ENCODE measurements around the gene PPP2R3C.
"Not testable (repeated sequence)": the region's sequence is repeated elsewhere in the genome, so short reads cannot be mapped to it uniquely, and the experiment has no call there.

Gene PPP2R3C

DNA sequence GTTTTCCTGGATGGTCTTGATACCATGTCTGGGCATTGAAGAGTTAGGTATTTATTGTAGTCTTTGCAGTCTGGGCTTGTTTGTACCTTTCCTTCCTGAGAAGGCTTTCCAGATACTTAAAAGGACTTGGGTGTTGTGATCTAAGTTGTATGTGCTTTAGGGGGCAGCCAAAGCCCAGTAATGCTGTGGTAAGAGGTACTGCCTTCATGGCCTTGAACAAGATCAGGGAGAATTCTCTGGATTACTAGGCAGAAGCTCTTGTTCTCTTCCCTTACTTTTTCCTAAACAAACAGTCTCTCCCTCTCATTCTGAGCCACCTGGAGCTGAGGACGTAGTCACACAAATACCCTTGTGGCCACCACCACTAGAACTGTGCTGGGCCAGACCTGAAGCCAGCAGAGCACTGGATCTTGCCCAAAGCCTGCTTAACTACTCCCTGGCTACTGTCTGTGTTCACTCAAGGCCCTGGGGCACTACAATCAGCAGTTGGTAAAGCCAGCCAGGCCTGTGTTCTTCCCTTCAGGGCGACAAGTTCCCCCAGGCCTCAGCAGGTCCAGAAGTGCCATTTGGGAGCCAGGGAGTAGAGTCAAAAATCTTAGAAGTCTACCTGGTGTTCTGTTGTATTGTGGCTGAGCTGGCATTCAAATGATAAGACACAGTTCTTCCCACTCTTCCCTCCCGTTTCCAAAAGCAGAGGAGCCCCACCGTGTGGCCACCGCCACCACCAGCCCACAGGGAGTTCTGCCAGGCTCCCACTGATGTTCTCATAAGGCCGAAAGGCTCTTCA is 11.9 kb upstream of the PPP2R3C start:
- DNase-seq (ENCODE audit: low read depth in 1 of 2, low spot score in 1 of 2) = no peak

- DNase-seq (ENCODE audit: low read depth in 1 of 2, low spot score in 1 of 2) = no peak
These were observed 2.3 kb upstream of the PPP2R3C start for GRCh38 chr14:35124127-35124526.

GRCh38 chr14:35123388-35123703 is 1.6 kb upstream of the PPP2R3C start:
- DNase-seq (ENCODE audit: low read depth in 1 of 2, low spot score in 1 of 2) = no peak

DNA sequence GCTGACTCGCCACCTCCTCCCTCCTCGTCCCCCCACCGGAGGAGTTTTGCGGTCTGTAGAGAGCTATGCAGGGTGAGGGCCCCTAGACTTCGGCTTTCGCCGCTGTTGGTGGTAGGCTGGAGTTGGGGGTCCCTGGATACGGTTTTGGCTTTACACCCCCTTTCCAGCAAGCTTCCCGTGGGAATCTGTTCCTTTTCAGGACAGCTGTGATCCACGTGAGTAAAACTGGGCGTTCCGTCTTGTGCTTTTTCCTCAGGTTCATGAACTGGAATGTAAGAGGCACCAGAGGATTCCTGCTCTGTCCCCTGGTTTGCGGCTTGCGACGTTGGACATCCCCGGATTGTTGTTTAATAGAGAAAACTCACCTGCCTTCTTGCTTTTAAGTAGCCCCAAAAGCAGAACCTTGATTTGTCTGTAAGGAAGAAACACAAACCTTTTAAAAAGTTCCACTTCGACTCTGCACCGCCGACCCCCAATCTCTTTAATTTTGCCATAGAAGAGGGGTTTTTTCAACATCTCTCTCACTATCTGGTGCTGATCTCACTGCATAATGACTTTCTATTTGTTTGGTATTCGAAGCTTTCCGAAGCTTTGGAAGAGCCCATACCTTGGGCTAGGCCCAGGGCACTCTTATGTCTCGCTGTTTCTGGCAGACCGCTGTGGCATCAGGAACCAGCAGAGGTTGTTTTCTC is 1.1 kb upstream of the PPP2R3C start:
- no peak for DNase-seq (ENCODE audit: low read depth in 1 of 2, low spot score in 1 of 2)

GRCh38 chr14:35121026-35121886 is 534 bp downstream of the PPP2R3C start:
- no peak for DNase-seq (ENCODE audit: low read depth in 1 of 2, low spot score in 1 of 2)

DNA sequence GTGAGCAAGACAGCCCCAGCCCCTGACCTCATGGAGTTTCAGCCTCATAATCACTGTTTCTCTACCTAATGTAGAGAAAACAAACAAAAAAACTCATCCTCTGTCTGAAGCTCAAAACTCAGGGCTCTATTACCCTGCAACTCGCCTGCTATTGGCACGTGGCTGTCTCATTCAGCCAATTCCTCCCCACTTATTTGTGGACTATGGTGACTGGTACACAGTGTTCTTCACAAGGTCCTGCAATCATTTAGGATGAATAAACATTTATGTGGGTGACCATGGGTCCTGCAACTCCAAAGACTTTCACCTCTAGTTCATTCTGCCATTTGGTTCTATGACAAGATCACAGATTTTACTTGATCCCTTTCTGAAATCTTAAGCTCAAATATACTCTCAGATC is 4.7 kb downstream of the PPP2R3C start:
- no peak for DNase-seq (ENCODE audit: low read depth in 1 of 2, low spot score in 1 of 2)

GRCh38 chr14:35116242-35116641 is 5.5 kb downstream of the PPP2R3C start:
- DNase-seq (ENCODE audit: low read depth in 1 of 2, low spot score in 1 of 2) = no peak

- DNase-seq (ENCODE audit: low read depth in 1 of 2, low spot score in 1 of 2) = no peak
These were observed 7.8 kb downstream of the PPP2R3C start for GRCh38 chr14:35114036-35114435.

- no peak for DNase-seq (ENCODE audit: low read depth in 1 of 2, low spot score in 1 of 2)
These were observed 8.4 kb downstream of the PPP2R3C start for GRCh38 chr14:35113308-35113950.

- DNase-seq (ENCODE audit: low read depth in 1 of 2, low spot score in 1 of 2) = no peak
These were observed 9.1 kb downstream of the PPP2R3C start for GRCh38 chr14:35112641-35113040.

- DNase-seq (ENCODE audit: low read depth in 1 of 2, low spot score in 1 of 2) = no peak
These were observed 13.9 kb downstream of the PPP2R3C start for GRCh38 chr14:35107866-35108265.

DNA sequence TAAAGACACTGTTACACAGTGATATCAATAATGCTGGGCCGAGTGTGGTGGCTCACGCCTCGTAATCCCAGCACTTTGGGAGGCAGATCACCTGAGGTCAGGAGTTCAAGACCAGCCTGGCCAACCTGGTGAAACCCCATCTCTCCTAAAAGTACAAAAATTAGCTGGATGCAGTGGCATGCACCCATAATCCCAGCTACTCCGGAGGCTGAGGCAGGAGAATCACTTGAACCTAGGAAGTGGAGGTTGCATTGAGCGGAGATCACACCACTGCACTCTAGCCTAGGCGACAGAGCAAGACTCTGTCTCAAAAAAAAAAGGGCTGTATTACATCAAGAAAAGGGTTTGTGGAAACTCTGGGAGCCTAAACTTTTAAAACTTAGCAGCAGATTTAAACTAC is 27.1 kb downstream of the PPP2R3C start:
- DNase-seq (ENCODE audit: low read depth in 1 of 2, low spot score in 1 of 2) = not testable (repeated sequence)

GRCh38 chr14:35088514-35088913 is 33.3 kb downstream of the PPP2R3C start:
- DNase-seq (ENCODE audit: low read depth in 1 of 2, low spot score in 1 of 2) = no peak

DNA sequence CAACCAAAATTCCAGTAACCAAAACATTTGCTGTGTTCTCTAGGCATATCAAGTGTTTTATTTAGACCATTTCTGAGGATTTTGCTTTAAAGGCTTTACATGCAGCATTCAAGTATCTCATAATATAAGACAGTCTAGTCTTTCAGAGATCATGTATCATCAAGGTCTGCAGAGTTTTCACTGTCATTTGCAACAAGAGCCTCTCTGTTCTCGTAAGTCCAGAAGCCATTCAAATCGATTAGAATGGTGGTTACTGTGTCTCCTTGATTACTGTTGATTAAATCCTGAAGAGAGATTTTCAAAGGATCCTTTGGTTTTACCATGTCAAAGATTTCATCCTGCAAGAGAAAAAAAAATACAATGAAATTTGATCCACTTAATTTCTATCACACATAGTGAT is 36.3 kb downstream of the PPP2R3C start:
- no peak for DNase-seq (ENCODE audit: low read depth in 1 of 2, low spot score in 1 of 2)

DNA sequence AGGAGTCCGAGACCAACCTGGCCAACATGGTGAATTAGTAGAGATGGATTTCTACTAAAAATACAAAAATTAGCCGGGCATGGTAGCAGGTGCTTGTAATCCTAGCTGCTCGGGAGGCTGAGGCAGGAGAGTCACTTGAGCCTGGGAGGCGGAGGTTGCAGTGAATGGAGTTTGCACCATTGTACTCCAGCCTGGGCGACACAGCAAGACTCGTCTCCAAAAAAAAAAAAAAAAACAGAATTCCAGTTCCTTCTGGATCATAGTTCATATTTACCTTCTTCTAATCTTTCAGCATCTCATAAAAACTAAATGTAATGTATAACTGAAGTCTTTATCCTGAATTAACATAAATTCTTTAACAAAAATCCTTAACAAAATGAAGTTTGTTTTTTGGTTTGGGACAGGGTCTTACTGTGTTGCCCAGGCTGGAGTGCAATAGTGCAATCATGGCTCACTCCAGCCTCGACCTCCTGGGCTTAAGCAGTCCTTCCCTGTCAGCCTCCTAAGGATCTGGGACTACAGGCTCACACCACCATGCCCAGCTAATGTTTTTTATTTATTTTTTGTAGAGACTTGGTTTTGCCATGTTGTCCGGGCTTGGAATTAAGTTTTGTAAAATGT is 38.1 kb downstream of the PPP2R3C start:
- no peak for DNase-seq (ENCODE audit: low read depth in 1 of 2, low spot score in 1 of 2)

DNA sequence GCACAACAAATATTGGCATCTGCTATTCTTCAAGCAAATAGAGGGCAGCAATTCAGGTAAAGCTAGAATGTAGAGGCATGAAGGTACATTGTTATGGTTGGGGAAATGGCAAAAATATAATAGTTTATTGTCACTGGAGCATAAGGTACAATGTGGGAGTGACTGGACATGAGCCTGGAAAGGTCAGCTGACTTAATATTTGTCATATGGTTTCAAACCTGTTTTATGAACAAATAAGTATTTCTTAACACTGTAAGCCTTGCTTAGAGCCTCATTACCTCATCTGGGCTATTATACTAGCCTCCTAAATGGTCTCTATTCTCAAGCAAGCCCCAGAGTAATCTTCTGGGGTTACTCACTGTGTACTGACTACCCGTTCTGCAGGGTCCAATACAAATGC is 42.0 kb downstream of the PPP2R3C start:
- DNase-seq (ENCODE audit: low read depth in 1 of 2, low spot score in 1 of 2) = no peak

DNA sequence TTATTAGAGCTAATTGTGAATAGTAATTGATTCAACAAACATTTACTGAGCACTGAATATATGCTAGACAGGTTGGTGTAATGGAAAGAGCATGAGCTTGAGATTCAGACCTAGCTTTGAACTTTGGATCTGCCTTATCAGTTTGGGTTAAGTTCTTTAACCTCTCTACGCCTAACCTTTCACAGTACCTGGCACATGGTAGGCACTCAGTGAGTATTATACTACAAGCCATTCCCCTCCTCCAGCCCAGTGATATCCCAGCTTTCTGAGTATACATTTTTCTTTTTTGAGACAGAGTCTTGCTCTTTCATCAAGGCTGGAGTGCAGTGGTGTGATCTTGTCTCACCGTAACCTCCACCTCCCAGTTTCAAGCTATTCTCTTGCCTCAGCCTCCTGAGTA is 43.7 kb downstream of the PPP2R3C start:
- DNase-seq (ENCODE audit: low read depth in 1 of 2, low spot score in 1 of 2) = no peak

- DNase-seq (ENCODE audit: low read depth in 1 of 2, low spot score in 1 of 2) = no peak
These were observed 48.3 kb downstream of the PPP2R3C start for GRCh38 chr14:35073486-35073885.

DNA sequence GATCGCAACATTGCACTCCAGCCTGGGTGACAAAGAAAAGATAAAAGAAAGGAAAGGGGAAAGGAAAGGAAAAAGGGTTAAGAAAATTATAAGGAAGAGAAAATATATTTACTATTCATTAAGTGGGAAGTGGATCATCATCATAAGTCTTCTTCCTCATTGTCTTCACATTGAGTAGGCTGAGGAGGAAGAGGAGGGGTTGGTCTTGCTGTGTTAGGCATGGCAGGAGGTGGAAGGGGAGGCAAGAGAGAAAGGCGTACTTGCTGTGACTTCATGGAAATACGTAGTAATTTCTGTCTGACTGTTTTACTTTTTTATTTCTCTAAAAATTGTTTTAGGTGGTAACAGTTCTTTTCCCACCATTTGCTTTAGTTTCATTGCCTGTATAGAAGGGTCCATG is 49.6 kb downstream of the PPP2R3C start:
- no peak for DNase-seq (ENCODE audit: low read depth in 1 of 2, low spot score in 1 of 2)

- DNase-seq (ENCODE audit: low read depth in 1 of 2, low spot score in 1 of 2) = no peak
These were observed 53.4 kb downstream of the PPP2R3C start for GRCh38 chr14:35068238-35069012.

Measured in activated CD4-positive, alpha-beta T cell treated with anti-CD3 and anti-CD28 coated beads, Interleukin-2, amount 50 U/mL, for 24 hours (primary cell).